HG03135 (cell line): ENCODE measurements around the gene ZNF548.

Experiments used
- ATAC-seq: cut with Tn5 transposase; IDR thresholded peaks from one replicate; pipeline ENCODE4 v1.9.1; 2021; ENCODE audit warnings: mild to moderate bottlenecking, moderate library complexity; ENCODE audit not compliant: unreplicated experiment

The ZNF548 gene

DNA sequence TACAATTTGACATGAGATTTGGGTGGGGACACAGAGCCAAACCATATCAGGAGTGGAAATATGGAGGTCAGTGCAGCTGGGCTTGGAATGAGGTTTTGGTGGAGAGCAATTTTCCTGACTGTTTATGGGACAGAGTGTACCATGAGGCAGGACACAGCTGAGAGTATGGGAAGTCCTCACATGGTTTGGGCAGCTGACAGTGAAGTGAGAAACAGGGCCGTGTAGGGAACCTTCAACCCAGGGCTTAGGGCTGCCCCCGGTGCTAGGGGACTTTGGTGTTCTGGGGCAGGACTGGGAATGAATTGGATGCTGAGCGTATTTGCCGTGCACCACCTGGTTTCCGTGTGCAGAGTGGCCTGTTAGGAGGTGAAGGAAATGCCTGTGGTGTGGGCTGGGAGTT lies 6.1 kb downstream of the ZNF548 start:
- ATAC-seq: no peak

DNA sequence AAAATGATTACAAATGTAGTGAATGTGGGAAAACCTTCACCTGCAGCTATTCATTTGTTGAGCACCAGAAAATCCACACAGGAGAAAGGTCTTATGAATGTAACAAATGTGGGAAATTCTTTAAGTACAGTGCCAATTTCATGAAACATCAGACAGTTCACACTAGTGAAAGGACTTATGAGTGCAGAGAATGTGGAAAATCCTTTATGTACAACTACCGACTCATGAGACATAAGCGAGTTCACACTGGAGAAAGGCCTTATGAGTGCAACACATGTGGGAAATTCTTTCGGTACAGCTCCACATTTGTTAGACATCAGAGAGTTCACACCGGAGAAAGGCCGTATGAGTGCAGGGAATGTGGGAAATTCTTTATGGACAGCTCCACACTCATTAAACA lies 9.2 kb downstream of the ZNF548 start:
- no peak for ATAC-seq

DNA sequence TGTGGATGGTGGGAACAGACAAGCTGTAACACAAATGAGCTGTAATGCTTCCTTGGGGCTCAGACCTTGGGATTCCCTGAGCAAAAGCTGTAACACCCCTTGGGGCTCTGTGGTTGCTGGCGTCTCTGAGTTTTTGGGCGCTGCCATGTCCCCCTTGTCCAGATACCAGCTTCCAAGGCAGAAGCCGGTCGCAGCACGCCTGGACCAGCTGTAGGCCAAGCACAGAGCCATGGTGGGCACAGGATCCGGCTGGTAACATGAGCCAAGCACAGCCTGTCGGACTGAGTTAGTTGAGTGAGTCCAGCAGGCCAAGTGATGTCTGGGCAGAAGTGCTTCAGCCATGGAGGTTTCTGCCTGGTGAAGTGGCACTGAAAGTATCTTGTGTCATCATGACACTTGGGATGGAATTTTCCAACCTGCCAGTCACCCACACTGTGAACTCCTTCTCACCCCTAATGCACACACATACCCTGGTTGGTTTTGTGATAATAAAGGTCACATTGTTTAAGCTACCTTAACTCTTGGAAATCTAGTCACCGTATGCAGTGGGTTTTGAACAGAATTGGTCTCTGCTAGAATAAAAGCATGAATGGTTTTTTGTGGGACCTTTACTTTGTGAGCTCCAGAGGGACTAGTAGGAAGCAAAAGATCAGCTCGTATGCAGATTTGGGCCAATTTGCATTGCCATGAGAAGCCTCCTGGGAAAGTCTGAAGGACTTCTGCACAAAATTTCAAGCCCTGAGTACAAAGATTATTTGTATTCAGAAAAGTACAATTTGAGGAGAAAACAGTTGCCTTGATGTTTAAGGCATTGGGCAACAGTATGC lies 14.3 kb downstream of the ZNF548 start:
- no peak for ATAC-seq

DNA sequence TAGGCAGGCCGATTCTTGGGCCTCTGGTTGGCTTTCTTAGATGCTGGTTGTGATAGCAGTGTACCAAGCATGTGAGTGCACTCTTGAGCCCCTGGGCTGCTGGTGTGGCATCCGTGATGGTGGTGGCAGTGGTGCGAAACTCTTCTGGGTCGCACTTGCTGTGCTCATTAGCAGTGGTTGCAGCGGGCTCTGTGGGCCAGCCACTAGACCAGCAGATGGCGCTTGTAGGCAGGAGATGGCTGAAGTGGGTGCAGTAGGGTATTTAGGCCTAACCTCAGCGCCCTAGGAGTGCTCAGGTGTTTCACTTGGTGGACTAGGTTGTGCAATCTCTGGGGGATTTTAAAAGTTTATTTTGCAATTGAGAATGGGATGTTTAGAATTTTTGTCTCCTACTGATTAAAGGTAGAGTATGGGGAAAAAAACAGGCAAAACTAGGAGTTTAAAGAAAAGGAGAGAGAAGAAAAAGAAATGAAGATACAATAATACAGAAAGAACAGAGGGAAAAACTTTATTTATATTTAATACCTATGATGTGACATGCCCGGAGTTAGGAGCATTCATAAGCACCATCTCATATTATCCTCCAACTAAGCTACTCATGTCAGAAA lies 17.0 kb downstream of the ZNF548 start:
- no peak for ATAC-seq

DNA sequence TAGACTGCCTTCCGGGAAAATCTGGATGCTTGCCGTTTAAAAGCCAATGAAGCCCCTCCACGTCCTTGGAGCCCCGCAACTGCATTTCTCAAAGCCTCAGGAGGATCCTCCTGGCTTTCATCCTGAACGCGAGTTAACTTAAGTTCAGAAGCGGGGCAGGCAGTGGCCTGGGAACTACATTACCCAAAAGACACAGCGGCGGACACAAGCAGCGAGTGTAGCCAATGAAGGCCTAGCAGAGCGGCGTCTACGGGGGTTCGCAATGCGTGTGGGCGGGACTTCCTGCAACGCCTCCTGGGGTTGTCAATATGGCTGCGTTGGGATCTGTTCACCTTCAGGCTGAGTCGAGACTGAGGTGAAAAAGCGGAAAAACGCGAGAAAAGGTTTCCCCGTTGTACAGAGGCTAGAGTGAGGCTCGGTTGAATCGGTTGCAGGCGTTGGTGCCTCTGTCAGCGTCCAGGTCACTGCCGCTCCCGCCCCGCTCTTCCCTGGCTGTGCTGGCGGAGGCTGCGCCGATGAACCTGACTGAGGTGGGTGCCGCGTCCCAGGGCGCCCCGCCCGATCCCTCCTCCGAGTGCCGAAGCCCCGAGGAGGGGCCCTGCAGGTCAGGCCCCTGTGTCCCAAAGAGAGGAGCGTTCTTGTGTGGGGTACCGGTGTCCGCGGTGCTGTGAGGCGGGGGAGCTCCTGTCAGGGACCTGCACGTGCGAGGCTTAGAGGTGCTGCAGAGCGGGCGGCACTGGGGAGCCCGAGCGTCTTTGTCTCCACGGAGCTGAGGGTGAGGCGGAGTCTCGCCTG lies 21.4 kb downstream of the ZNF548 start, which contains the start of gene ZNF17:
TSS of gene ZNF17 (plus strand) at position 285 of the 795 bp plus-strand sequence. CDS start 2,455 bp downstream, outside the sequence.
- ATAC-seq: peak; percentile 97

DNA sequence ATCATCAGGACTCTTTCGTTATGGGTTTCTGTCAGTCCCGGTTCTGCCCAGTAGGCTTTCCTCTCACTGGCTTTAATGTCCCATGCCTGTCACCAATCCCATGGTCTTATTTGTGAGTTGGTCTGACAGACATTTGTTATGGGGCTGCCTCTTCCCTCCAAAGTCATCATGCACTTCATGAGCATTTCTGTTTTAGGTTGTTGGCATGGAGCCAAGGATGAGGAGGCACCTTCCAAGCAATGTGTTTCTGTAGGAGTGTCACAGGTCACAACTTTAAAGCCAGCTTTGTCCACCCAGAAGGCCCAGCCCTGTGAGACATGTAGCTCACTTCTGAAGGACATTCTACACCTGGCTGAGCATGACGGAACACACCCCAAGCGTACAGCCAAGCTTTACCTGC lies 29.8 kb downstream of the ZNF548 start:
- ATAC-seq: no peak

GRCh38 chr19:57421037-57421436 lies 31.4 kb downstream of the ZNF548 start:
- no peak for ATAC-seq

DNA sequence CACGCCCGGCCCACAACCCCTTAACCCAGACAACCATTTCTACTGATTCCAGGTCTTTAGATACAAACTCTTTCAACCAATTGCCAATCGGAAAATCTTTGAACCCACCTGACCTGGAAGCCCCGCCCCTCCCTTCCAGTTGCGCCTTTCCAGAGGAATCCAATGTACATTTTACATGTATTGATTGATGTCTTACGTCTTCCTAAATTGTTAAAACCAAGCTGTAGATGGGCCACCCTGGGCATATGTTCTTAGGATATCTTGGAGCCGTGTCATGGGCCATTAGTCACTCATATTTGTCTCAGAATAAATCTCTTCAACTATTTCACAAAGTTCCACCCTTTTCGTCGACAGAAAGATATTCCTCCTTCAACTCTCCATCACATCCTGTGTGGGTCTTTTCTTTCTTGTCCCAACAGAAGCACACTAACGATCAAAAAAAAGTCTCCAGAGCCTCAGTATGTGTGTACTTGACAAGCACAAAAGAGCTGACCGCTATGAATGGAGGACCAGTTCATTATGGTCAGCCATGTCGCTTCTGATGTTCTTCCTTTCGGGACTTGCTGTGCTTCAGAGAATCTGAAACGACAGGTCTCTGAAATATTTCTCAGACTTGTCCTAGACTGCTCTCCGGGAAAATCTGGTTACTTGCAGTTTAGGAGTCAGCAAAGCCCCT lies 44.9 kb downstream of the ZNF548 start:
- peak; percentile 20 for ATAC-seq

GRCh38 chr19:57435062-57435978 lies 45.7 kb downstream of the ZNF548 start, which contains the start of gene ZNF749:
TSS of gene ZNF749 (plus strand) at chr19:57435325. CDS start at chr19:57435579, 254 bp downstream.
- ATAC-seq: peak; percentile 96

GRCh38 chr19:57436417-57436816 lies 46.8 kb downstream of the ZNF548 start:
- ATAC-seq: no peak

GRCh38 chr19:57437931-57438330 lies 48.3 kb downstream of the ZNF548 start:
- ATAC-seq: no peak

DNA sequence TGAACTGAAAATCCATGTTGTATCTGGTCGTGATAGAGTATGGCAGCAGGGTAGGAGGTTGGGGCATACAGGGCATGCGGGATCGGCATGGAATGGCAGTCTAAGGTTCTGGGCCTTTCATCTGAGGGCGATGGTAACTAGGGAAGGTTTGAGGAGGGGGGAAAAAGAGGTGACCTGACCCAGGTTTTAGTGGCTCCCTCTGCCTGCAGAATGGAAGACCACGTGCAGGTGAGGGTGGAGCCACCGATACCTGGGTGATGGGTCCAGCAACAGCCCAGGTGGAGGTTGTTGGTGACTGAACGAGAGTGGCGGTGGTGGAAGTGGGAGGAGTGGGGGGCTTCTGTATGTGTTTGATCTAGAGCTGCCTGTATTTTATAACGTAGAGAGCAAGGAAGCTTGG lies 49.3 kb downstream of the ZNF548 start:
- ATAC-seq: no peak

DNA sequence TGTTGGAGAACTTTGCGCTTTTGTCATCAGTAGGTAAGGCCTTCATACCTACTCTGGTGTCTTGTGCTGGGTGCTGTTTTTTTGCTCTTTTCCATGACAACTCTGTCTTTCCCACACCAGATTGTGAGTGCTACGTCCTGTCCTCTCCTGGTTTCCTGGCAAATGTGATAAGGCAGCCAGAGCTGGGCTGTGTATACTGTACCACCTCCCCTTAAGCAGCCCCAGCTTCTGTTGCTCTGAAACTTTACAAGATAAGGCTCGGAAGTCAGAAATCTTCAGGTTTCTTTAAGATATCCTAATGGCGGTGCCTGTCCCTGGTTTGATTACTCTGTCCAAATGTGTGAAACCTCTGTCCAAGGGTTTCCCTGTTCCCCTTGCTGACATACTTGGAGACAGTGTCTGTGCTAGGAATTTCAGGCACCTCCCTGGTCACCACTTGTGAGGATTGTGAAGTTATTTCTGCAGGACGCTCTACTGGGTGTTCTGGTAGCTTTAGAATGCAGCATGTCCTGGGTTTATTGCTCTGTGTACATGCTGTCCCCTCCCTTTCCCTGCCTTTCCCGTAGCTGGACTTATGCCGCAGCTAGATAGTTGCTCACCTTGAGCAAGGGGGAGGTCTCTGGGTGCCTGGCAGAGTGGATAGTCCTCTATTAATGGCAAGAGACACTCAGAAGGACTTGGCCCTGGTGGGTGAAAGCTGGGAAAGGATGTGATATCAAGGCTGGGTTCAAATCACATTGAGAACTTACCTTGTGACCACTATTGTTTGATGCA lies 52.5 kb downstream of the ZNF548 start:
- no peak for ATAC-seq

DNA sequence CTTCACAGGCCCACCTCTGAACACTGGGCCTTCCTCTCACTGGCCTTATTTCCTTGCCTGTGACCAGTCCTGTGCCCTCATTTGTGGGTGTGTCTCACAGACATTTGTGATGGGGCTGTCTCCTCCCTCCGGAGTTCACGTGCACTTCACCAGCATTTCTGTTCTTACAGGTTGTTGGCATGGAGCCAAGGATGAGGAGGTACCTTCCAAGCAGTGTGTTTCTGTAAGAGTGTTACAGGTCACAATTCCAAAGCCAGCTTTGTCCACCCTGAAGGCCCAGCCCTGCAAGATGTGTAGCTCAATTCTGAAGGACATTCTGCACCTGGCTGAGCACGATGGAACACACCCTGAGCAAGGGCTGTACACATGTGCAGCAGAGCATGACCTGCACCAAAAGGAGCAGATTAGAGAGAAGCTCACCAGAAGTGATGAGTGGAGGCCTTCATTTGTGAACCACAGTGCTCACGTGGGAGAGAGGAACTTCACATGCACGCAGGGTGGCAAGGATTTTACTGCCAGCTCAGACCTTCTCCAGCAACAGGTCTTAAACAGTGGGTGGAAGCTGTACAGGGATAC lies 53.6 kb downstream of the ZNF548 start:
- no peak for ATAC-seq

- no peak for ATAC-seq
Observed at GRCh38 chr19:57452307-57452706, 62.7 kb downstream of the ZNF548 start.
